PC-3 (cell line): ENCODE measurements around the gene AGXT. TPM values are rescaled to one million over a fixed set of nuclear protein-coding genes. Genes with fewer than 3 reads are reported as not detected.

Source experiments
- ATAC-seq: fragments of 200-7000 bp; cut with Tn5 transposase; 2 replicates; pipeline ENCODE4 v1.9.1; 2020; ENCODE audit warnings: mild to moderate bottlenecking, moderate library complexity
- BruUV-seq: library from RNA; stranded (reverse); fragments of 400-500 nt; replicated peaks from 2 replicates; lab custom pipeline; 2021; lab: Mats Ljungman, UMichigan
- CTCF ChIA-PET: fragments of 300-600 bp; sonication (Branson Sonifier 250); formaldehyde crosslinking; loops from one replicate; lab custom pipeline; 2022; ENCODE audit warnings: antibody characterized with exemption; lab: Charles Lee
- POLR2A ChIA-PET: fragments of 300-600 bp; sonication (Branson Sonifier 250); formaldehyde crosslinking; loops from one replicate; lab custom pipeline; 2022; ENCODE audit warnings: antibody characterized with exemption; ENCODE audit not compliant: unreplicated experiment; lab: Charles Lee
- DNase-seq: peaks from one replicate; pipeline ENCODE4 v3.0.0-alpha.2; 2015
- H2AFZ ChIP-seq: fragments of 300-600 bp; sonication (generic); 2 replicates; pipeline ENCODE4 v1.6.0; 2016; ENCODE audit warnings: antibody characterized with exemption, low read length
- H3F3A ChIP-seq: fragments of 300-600 bp; sonication (generic); one replicate; pipeline ENCODE4 v1.6.0; 2017; ENCODE audit warnings: antibody characterized with exemption, low read length, control low read depth, mild to moderate bottlenecking; ENCODE audit not compliant: unreplicated experiment
- H3K27ac ChIP-seq: fragments of 300-600 bp; sonication (generic); 2 replicates; pipeline ENCODE4 v1.5.1; 2016; ENCODE audit warnings: mild to moderate bottlenecking, low read length
- H3K27me3 ChIP-seq: fragments of 300-600 bp; sonication (generic); 2 replicates; pipeline ENCODE4 v1.6.1; 2016; ENCODE audit warnings: low read length, mixed read lengths
- H3K36me3 ChIP-seq: fragments of 300-600 bp; sonication (generic); 2 replicates; pipeline ENCODE4 v1.6.1; 2016; ENCODE audit warnings: low read depth, mixed run types, low read length, mixed read lengths
- H3K4me1 ChIP-seq: fragments of 300-600 bp; sonication (generic); 2 replicates; pipeline ENCODE4 v1.5.1; 2016; ENCODE audit warnings: low read length; ENCODE audit not compliant: insufficient read depth
- H3K4me2 ChIP-seq: fragments of 300-600 bp; sonication (generic); 2 replicates; pipeline ENCODE4 v1.6.0; 2016; ENCODE audit warnings: low read length
- H3K4me3 ChIP-seq: fragments of 300-600 bp; sonication (generic); 2 replicates; pipeline ENCODE4 v1.5.1; 2016; ENCODE audit warnings: mild to moderate bottlenecking, low read length, mixed read lengths
- H3K79me2 ChIP-seq: fragments of 300-600 bp; sonication (generic); 2 replicates; pipeline ENCODE4 v1.6.1; 2017; ENCODE audit warnings: low read length, mixed read lengths
- H3K9ac ChIP-seq: fragments of 300-600 bp; sonication (generic); 2 replicates; pipeline ENCODE4 v1.6.0; 2016; ENCODE audit warnings: mild to moderate bottlenecking, low read length
- H3K9me2 ChIP-seq: fragments of 300-600 bp; sonication (generic); replicated peaks from 2 replicates; pipeline ENCODE4 v1.6.1; 2016; ENCODE audit warnings: mixed run types, low read length, mixed read lengths
- H3K9me3 ChIP-seq: fragments of 300-600 bp; sonication (generic); 2 replicates; pipeline ENCODE4 v1.6.1; 2016; ENCODE audit warnings: low read length, mixed read lengths
- H4K20me1 ChIP-seq: fragments of 300-600 bp; sonication (generic); 2 replicates; pipeline ENCODE4 v1.6.1; 2016; ENCODE audit warnings: low read length, mixed read lengths
- CTCF ChIP-seq: fragments of 300-600 bp; sonication (generic); conservative IDR thresholded peaks from 2 replicates; pipeline ENCODE4 v1.5.1; 2017; ENCODE audit warnings: antibody characterized with exemption, low read depth, mild to moderate bottlenecking, low read length
- EZH2 ChIP-seq: fragments of 300-600 bp; sonication (generic); IDR thresholded peaks from one replicate; pipeline ENCODE4 v1.6.1; 2017; ENCODE audit warnings: antibody characterized with exemption, mild to moderate bottlenecking, low read length; ENCODE audit not compliant: unreplicated experiment
- EZH2phosphoT487 ChIP-seq: fragments of 300-600 bp; sonication (generic); IDR thresholded peaks from 2 replicates; pipeline ENCODE4 v1.6.1; 2018; ENCODE audit warnings: mild to moderate bottlenecking, antibody characterized with exemption, low read length, borderline replicate concordance
- intact Hi-C: fragments of 100-400 bp; cut with micrococcal nuclease; formaldehyde crosslinking; loops from 2 replicates; pipeline ENCODE4 v1.9.0; 2023
- total RNA-seq: library from RNA; depleted of rRNA; stranded (reverse); fragments of >200 nt; gene quantifications from 2 replicates; pipeline ENCODE4 v1.2.3, GENCODE V29; 2014

AGXT gene
- total RNA-seq, 1 experiment from 2014 or later = not detected

- Histone ChIP-seq H3F3A (no peaks in the 10 kb centered on the region), H3K79me2 (no peaks in the 10 kb centered on the region), H3K27ac (no peak overlapping the region; the same call in 1 of the 2 replicates), H4K20me1 (no peaks in the 10 kb centered on the region), H3K4me1 (peaks cover 12% of the 10 kb centered on the region), H2AFZ (no peak overlapping the region), H3K9ac (no peak overlapping the region), H3K9me2 (no peaks in the 10 kb centered on the region), H3K4me3 (no peak overlapping the region), H3K36me3 (no peaks in the 10 kb centered on the region), H3K9me3 (no peaks in the 10 kb centered on the region), H3K27me3 (no peaks in the 10 kb centered on the region), H3K4me2 (peak overlapping the region; percentile 35)
- DNase-seq (peak; percentile 71), ATAC-seq (peak; percentile 86)
- TF ChIP-seq CTCF (no peak), EZH2 (no peak), EZH2phosphoT487 (no peak)
- BruUV-seq = no TSS peak
- ChIA-PET POLR2A (interaction anchor here (0.6 kb wide), 1 partner anchor 29 kb away, joined by 10 read pairs; no protein-coding TSS in a partner anchor), CTCF (no interaction called here)
- intact Hi-C loops = no loop called here
Measured at GRCh38 chr2:240921311-240921994, 52.8 kb downstream of the AGXT start.

GRCh38 chr2:240921995-240922244 lies 53.3 kb downstream of the AGXT start:
- H3K9me2 ChIP-seq = no peaks in the 10 kb centered on the region
- no peaks in the 10 kb centered on the region for H4K20me1 ChIP-seq
- TF ChIP-seq EZH2phosphoT487 (no peak), EZH2 (no peak), CTCF (no peak)
- peaks cover 12% of the 10 kb centered on the region for H3K4me1 ChIP-seq
- no peaks in the 10 kb centered on the region for H3F3A ChIP-seq
- H3K9me3 ChIP-seq = no peaks in the 10 kb centered on the region
- no peaks in the 10 kb centered on the region for H3K36me3 ChIP-seq
- ATAC-seq (no peak), DNase-seq (no peak)
- no peak overlapping the region for H3K4me3 ChIP-seq
- H3K27ac ChIP-seq = no peak overlapping the region
- no peak overlapping the region for H2AFZ ChIP-seq
- BruUV-seq = no TSS peak
- H3K79me2 ChIP-seq = no peaks in the 10 kb centered on the region
- no peak overlapping the region for H3K9ac ChIP-seq
- POLR2A ChIA-PET = interaction anchor here (0.6 kb wide), 1 partner anchor 30 kb away, joined by 10 read pairs; no protein-coding TSS in a partner anchor
- CTCF ChIA-PET = no interaction called here
- H3K27me3 ChIP-seq = no peaks in the 10 kb centered on the region
- 0 out of 2 replicates have a peak overlapping the region, but pooled peaks have one; percentile 23 for H3K4me2 ChIP-seq
- intact Hi-C loops = no loop called here

GRCh38 chr2:240922245-240922981 lies 53.8 kb downstream of the AGXT start:
- DNase-seq = no peak
- intact Hi-C loops = no loop called here
- H3K4me3 ChIP-seq = no peak overlapping the region
- H3K79me2 ChIP-seq = no peaks in the 10 kb centered on the region
- BruUV-seq = no TSS peak
- H3K27me3 ChIP-seq = no peaks in the 10 kb centered on the region
- H3K9me3 ChIP-seq = no peaks in the 10 kb centered on the region
- POLR2A ChIA-PET = no interaction called here
- H3K4me2 ChIP-seq = no peak overlapping the region
- H3K9ac ChIP-seq = no peak overlapping the region
- CTCF ChIA-PET = no interaction called here
- H4K20me1 ChIP-seq = no peaks in the 10 kb centered on the region
- H3K4me1 ChIP-seq = peaks cover 12% of the 10 kb centered on the region
- no peak for ATAC-seq
- no peak overlapping the region for H2AFZ ChIP-seq
- no peak overlapping the region for H3K27ac ChIP-seq
- TF ChIP-seq EZH2 = no peak
- no peak for TF ChIP-seq CTCF
- no peak for TF ChIP-seq EZH2phosphoT487
- H3K36me3 ChIP-seq = no peaks in the 10 kb centered on the region
- no peaks in the 10 kb centered on the region for H3F3A ChIP-seq
- no peaks in the 10 kb centered on the region for H3K9me2 ChIP-seq
